Subcutaneous adipose tissue (tissue), 4 donors: ENCODE measurements around the gene ARL5B. TPM values are rescaled to one million over a fixed set of nuclear protein-coding genes. Genes with fewer than 3 reads are reported as not detected.

ENCODE experiments used
- CTCF ChIP-seq: fragments of 450-650 bp; IDR thresholded peaks from one replicate; pipeline ENCODE4 v1.5.1; 2016; ENCODE audit warnings: low read depth, mild to moderate bottlenecking, control low read depth, antibody characterized with exemption, moderate library complexity
- total RNA-seq, 4 donors: library from RNA; depleted of rRNA; stranded (reverse); fragments of >200 nt; gene quantifications; one replicate each; pipeline ENCODE4 v1.1.0, GENCODE V29; 2016

The ARL5B gene
- total RNA-seq, 4 donors from 2014 or later = 10.0 to 23.0 (median 13.1) TPM

- TF ChIP-seq CTCF = no peak
Measured at GRCh38 chr10:18723801-18724200, 64.6 kb downstream of the ARL5B start.

Other genes starting within 250 kb of the ARL5B start
- 10 to 100 TPM in 3 of 4 donors, 1 to 10 TPM in 1; 7.5 to 14.1 (median 11.7) TPM for gene NSUN6, start 7.8 kb upstream of the ARL5B start, total RNA-seq